ENCODE data around the gene FNBP1L.

GRCh38 chr1:93450321-93450720 is 2.4 kb downstream of the FNBP1L start:
- TF ChIP-seq CTCF (optimal IDR thresholded peaks at IDR 0.05 in 1 of 3, IDR thresholded peaks at IDR 0.05 in 1 of 3, conservative IDR thresholded peaks at IDR 0.05 in 1 of 3; ENCODE audit: extremely low read depth in 1 of 3, insufficient read depth in 2 of 3, low read length in 3 of 3) (no peak), EZH2 (IDR thresholded peaks at IDR 0.05; ENCODE audit: low read length) (no peak)
